Spleen (tissue), 11 donors: ENCODE measurements around the gene SPATA31C1. TPM values are rescaled to one million over a fixed set of nuclear protein-coding genes. Genes with fewer than 3 reads are reported as not detected.

Source experiments
- DNase-seq: peaks from one replicate; pipeline ENCODE4 v3.0.0-alpha.2; 2020
- H3K27ac ChIP-seq, 8 donors: fragments of 200-600 bp; sonication (generic) in 7 of 8; 1 replicate in 4 of 8; 2 replicates in 4 of 8; pipeline versions ENCODE4 v1.5.0 to v1.8.0; 2016 to 2021; ENCODE audit warnings: inconsistent platforms in 4 of 8, mild to moderate bottlenecking in 4 of 8, moderate library complexity in 1 of 8
- H3K27me3 ChIP-seq, 7 donors: fragments of 200-600 bp; sonication (generic) in 6 of 7; replicated peaks in 1 of 7; 1 replicate in 4 of 7; 2 replicates in 3 of 7; pipeline versions ENCODE4 v1.5.0 to v1.8.0; 2016 to 2021; ENCODE audit warnings: inconsistent platforms in 3 of 7, mild to moderate bottlenecking in 1 of 7
- H3K36me3 ChIP-seq, 6 donors: fragments of 200-600 bp; sonication (generic) in 5 of 6; 1 replicate in 4 of 6; 2 replicates in 2 of 6; pipeline versions ENCODE4 v1.5.0 to v1.8.0; 2016 to 2021; ENCODE audit warnings: inconsistent platforms in 2 of 6
- H3K4me1 ChIP-seq, 6 donors: fragments of 200-600 bp; sonication (generic) in 5 of 6; 1 replicate in 3 of 6; 2 replicates in 3 of 6; pipeline versions ENCODE4 v1.5.0 to v1.8.0; 2016 to 2021; ENCODE audit warnings: inconsistent platforms in 3 of 6
- H3K4me3 ChIP-seq, 8 donors: fragments of 200-600 bp; sonication (generic) in 7 of 8; 1 replicate in 4 of 8; 2 replicates in 4 of 8; pipeline versions ENCODE4 v1.5.0 to v1.8.0; 2016 to 2021; ENCODE audit warnings: inconsistent platforms in 4 of 8, mild to moderate bottlenecking in 4 of 8, moderate library complexity in 2 of 8
- H3K9me3 ChIP-seq, 8 donors: fragments of 200-600 bp; sonication (generic) in 7 of 8; 1 replicate in 4 of 8; 2 replicates in 4 of 8; pipeline versions ENCODE4 v1.5.0 to v1.8.0; 2016 to 2021; ENCODE audit warnings: inconsistent platforms in 4 of 8
- POLR2A ChIP-seq, 3 donors: fragments of 450-650 bp; IDR thresholded peaks; one replicate each; pipeline ENCODE4 v1.5.1; 2017; ENCODE audit warnings: antibody characterized with exemption in 3 of 3, mild to moderate bottlenecking in 1 of 3
- POLR2AphosphoS5 ChIP-seq, 3 donors: sonication (generic); formaldehyde crosslinking; IDR thresholded peaks; one replicate each; pipeline ENCODE4 v1.5.1; 2017; ENCODE audit warnings: antibody characterized with exemption in 3 of 3
- WGBS, 5 donors: extraction: QIAGEN DNeasy Blood & Tissue Kit in 3 of 5; methylation state at CpG; one replicate each; pipeline versions ENCODE4 v1.1.5 to v1.1.7; 2013 to 2018; 5-methylcytosine and 5-hydroxymethylcytosine counted together
- intact Hi-C: fragments of 100-400 bp; cut with DNase I; formaldehyde crosslinking; loops from one replicate; pipeline ENCODE4 v1.15.0; 2023; ENCODE audit warnings: low total_unique reads
- polyA plus RNA-seq, 3 donors: library from polyadenylated mRNA; stranded (reverse); fragments of 200-250 nt; gene quantifications; one replicate each; pipeline ENCODE4 v1.2.1, GENCODE V29; 2013
- total RNA-seq, 7 donors: library from RNA; depleted of rRNA in 3 of 7; stranded (reverse); fragments of >200 nt in 3 of 7; fragmentation: NEBNext Ultra II Directional in 4 of 7; extraction: Animal tissue kit (Norgen Biotek cat#: 25700) in 4 of 7; gene quantifications; one replicate each; pipeline versions ENCODE4 v1.1.0 to v1.2.1, GENCODE V29; 2016 to 2021
- TF ChIP-seq, protein P1 (sequence below), 11 experiments: fragments of 200-600 bp in 7 of 11; fragments of 450-650 bp in 4 of 11; sonication (generic) in 4 of 11; IDR thresholded peaks in 8 of 11; conservative IDR thresholded peaks in 3 of 11; 1 replicate in 7 of 11; 2 replicates in 4 of 11; pipeline versions ENCODE4 v1.4.0 to v1.8.0; 2016 to 2021; ENCODE audit warnings: antibody characterized with exemption in 11 of 11, inconsistent platforms in 4 of 11, mild to moderate bottlenecking in 1 of 11
- donor health status: healthy with polysubstance abuse.
- donor health status: DM: no; HTN: no; CAD: no; lungs with moderate emphysema.
- donor health status: DM: no; HTN: no; CAD: no.
- donor health status: Bipolar disorder and iron deficiency.
- donor health status: healthy.
- donor health status: DM: no; HTN: no; CAD: no.
- donor health status: DM: yes; HTN: yes; CAD: no.

Gene SPATA31C1
- total and polyA plus RNA-seq, 10 donors, result not detected

DNA sequence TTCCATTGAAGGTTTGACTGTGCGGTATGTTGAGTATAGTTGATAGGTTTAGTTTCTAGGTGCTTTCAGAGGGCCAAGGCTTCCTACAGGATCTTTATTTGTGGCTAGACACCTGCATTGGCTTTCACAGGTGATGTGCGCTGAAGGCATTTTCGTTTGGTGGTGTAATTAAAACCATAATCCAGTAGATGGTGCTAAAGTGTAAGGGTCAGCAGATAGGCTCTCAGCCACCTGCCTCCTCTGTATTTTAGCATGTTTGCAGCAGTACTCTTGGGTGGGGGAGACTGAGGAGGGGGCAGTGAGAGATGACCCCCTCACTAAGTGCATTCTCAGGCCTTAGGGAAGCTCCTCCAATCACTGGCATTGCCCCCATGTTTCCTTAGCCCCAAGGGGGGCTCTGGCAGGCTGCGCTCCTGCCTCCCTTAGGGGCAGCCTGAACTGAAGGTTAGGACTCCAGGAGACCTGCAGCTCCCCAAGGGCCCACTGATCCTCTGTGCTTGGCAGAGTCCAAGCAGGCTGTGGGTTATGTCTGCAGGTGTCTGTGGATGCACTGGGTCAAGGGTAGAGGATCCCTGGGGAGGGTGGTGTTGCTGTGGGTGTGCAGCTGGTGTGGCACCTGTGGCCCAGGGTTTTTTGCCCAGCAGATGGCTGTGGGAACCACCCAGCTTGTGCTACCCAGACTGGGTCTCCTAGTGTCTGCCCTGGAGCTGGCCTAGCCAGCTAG lies 33.2 kb downstream of the SPATA31C1 start:
- peaks cover 0 to 15% (median 10%) of the 10 kb centered on the region in 8 donors for H3K9me3 ChIP-seq
- H3K36me3 ChIP-seq, result no peaks in the 10 kb centered on the region
- TF ChIP-seq POLR2A (IDR thresholded peaks at IDR 0.05), result no peak
- TF ChIP-seq, protein P1, sequence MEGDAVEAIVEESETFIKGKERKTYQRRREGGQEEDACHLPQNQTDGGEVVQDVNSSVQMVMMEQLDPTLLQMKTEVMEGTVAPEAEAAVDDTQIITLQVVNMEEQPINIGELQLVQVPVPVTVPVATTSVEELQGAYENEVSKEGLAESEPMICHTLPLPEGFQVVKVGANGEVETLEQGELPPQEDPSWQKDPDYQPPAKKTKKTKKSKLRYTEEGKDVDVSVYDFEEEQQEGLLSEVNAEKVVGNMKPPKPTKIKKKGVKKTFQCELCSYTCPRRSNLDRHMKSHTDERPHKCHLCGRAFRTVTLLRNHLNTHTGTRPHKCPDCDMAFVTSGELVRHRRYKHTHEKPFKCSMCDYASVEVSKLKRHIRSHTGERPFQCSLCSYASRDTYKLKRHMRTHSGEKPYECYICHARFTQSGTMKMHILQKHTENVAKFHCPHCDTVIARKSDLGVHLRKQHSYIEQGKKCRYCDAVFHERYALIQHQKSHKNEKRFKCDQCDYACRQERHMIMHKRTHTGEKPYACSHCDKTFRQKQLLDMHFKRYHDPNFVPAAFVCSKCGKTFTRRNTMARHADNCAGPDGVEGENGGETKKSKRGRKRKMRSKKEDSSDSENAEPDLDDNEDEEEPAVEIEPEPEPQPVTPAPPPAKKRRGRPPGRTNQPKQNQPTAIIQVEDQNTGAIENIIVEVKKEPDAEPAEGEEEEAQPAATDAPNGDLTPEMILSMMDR (IDR thresholded peaks at IDR 0.05 in 8 of 11, conservative IDR thresholded peaks at IDR 0.05 in 3 of 11), result peak in 6 of 11 experiments; percentile 16 to 35 (median 30)
- TF ChIP-seq POLR2AphosphoS5 (IDR thresholded peaks at IDR 0.05), result no peak
- H3K27me3 ChIP-seq, result peaks cover 0 to 24% (median 0%) of the 10 kb centered on the region in 7 donors
- DNase-seq, result no peak
- H3K27ac ChIP-seq, result no peak overlapping the region
- H3K4me3 ChIP-seq, result no peak overlapping the region
- intact Hi-C loops, result no loop called here
- WGBS, 5 donors, result 53 to 76% (median 61%) methylated on average over 3 to 4 of the region's 4 CpGs
- no peaks in the 10 kb centered on the region for H3K4me1 ChIP-seq

DNA sequence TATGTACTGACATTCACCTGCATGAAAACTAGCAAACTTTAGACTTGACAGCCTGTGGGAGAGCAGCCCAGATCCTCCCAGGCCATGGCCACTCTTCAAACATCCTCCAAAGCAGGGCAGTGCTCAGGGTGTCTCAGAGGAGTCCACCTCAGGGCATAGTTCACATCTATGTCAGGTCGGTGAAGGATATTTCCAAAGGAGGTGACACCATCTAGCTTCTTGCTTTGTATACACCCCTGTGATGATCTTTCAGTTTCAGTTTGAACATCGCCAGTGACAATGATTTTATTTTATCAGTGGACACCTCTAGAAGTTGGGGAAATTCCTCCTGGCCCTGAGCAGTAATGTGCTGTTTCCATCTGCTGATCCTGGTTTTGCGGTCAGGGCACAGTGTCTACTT lies 36.5 kb downstream of the SPATA31C1 start:
- 77 to 84% (median 77%) methylated on average over 3 of the region's 3 CpGs for WGBS, 5 donors
- intact Hi-C loops, result no loop called here
- DNase-seq, result no peak

DNA sequence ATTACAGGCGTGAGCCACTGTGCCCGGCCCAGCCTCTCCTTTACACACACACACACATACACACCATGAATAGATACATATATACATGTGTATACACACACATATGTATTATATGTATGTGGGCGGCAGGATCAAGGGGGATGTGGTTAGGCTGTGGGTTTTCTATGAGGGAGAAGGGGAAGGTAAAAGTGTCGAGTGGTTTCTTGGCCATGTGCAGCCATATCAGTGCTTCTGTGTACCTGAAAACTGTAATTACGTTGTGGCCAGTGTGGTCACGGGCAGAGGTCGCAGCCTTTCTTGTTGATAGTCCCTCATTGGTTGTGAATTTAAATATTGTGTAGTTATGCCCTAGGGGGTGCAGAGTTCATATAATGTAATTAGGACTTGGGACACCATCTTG lies 40.1 kb downstream of the SPATA31C1 start:
- intact Hi-C loops, result no loop called here
- peaks cover 0 to 6% (median 0%) of the 10 kb centered on the region in 7 donors for H3K27me3 ChIP-seq
- WGBS, 5 donors, result 50 to 61% (median 58%) methylated on average over 7 of the region's 7 CpGs
- no peaks in the 10 kb centered on the region for H3K4me1 ChIP-seq
- no peak for DNase-seq
- no peak overlapping the region for H3K27ac ChIP-seq
- TF ChIP-seq POLR2AphosphoS5 (IDR thresholded peaks at IDR 0.05), result no peak
- TF ChIP-seq POLR2A (IDR thresholded peaks at IDR 0.05), result no peak
- TF ChIP-seq, protein P1 (IDR thresholded peaks at IDR 0.05 in 8 of 11, conservative IDR thresholded peaks at IDR 0.05 in 3 of 11), result no peak
- no peaks in the 10 kb centered on the region for H3K36me3 ChIP-seq
- H3K9me3 ChIP-seq, result no peaks in the 10 kb centered on the region
- no peak overlapping the region for H3K4me3 ChIP-seq

More for the DNA sequence above, 36.5 kb downstream of the SPATA31C1 start:
- H3K4me1 ChIP-seq, result no peaks in the 10 kb centered on the region
- H3K36me3 ChIP-seq, result no peaks in the 10 kb centered on the region
- peaks cover 0 to 15% (median 10%) of the 10 kb centered on the region in 8 donors for H3K9me3 ChIP-seq
- TF ChIP-seq, protein P1 (IDR thresholded peaks at IDR 0.05 in 8 of 11, conservative IDR thresholded peaks at IDR 0.05 in 3 of 11), result no peak
- no peak for TF ChIP-seq POLR2A (IDR thresholded peaks at IDR 0.05)
- no peak overlapping the region for H3K27ac ChIP-seq
- H3K4me3 ChIP-seq, result no peak overlapping the region
- H3K27me3 ChIP-seq, result peaks cover 0 to 8% (median 0%) of the 10 kb centered on the region in 7 donors

DNA sequence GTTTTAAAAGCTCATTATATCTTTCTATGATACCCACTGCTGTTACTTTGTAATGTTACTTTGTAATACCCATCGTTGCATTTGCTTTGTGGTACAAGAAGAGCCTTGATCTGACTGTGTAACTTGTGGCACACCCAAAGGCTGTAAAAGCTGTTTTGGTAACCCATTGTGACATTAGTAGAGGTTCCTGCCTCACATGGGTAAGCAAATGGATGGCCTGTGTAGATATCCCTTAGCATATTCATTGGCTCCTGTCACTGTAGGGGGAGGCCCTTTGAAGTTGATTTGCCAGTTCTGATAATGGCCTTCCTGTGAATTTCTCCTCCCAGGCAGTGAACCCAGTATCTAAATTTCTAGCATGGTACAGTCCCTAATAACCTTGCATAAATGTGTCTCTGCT lies 40.8 kb downstream of the SPATA31C1 start:
- TF ChIP-seq, protein P1 (IDR thresholded peaks at IDR 0.05 in 8 of 11, conservative IDR thresholded peaks at IDR 0.05 in 3 of 11), result no peak
- TF ChIP-seq POLR2A (IDR thresholded peaks at IDR 0.05), result no peak
- TF ChIP-seq POLR2AphosphoS5 (IDR thresholded peaks at IDR 0.05), result no peak
- Histone ChIP-seq H3K4me3 (no peak overlapping the region), H3K4me1 (no peaks in the 10 kb centered on the region), H3K9me3 (no peaks in the 10 kb centered on the region), H3K36me3 (no peaks in the 10 kb centered on the region), H3K27me3 (peaks cover 0 to 6% (median 0%) of the 10 kb centered on the region in 7 donors), H3K27ac (no peak overlapping the region)
- no peak for DNase-seq
- WGBS, 5 donors, result 89 to 100% (median 92%) methylated on average over 1 of the region's 1 CpG
- intact Hi-C loops, result no loop called here
